HFFc6 (cell line): ENCODE measurements around the gene CIZ1. TPM values are rescaled to one million over a fixed set of nuclear protein-coding genes. Genes with fewer than 3 reads are reported as not detected.

Experiments
- DNase-seq: peaks from one replicate; pipeline ENCODE4 v3.0.0-alpha.2; 2018
- H3K27ac Mint-ChIP-seq: 2 replicates; pipeline ENCODE4 v1.8.0; 2020; ENCODE audit warnings: mild to moderate bottlenecking, mixed read lengths
- H3K27me3 Mint-ChIP-seq: 2 replicates; pipeline ENCODE4 v1.8.0; 2021; ENCODE audit warnings: mild to moderate bottlenecking, moderate library complexity, mixed read lengths; ENCODE audit not compliant: insufficient read depth
- H3K36me3 Mint-ChIP-seq: 2 replicates; pipeline ENCODE4 v1.8.0; 2021; ENCODE audit warnings: low read depth, mixed read lengths
- H3K4me1 Mint-ChIP-seq: 2 replicates; pipeline ENCODE4 v1.8.0; 2020; ENCODE audit warnings: low read depth, mixed read lengths
- H3K4me3 Mint-ChIP-seq: 2 replicates; pipeline ENCODE4 v1.8.0; 2020; ENCODE audit warnings: mild to moderate bottlenecking, moderate library complexity, mixed read lengths
- H3K9me3 Mint-ChIP-seq: 2 replicates; pipeline ENCODE4 v1.8.0; 2020; ENCODE audit warnings: mild to moderate bottlenecking, mixed read lengths
- total RNA-seq, 6 experiments: library from RNA; stranded (reverse); fragmentation: NEBNext Ultra II Directional; extraction: Animal tissue kit (Norgen Biotek cat#: 25700); gene quantifications; 2 replicates in 1 of 6; 3 replicates in 5 of 6; pipeline ENCODE4 v1.2.3, GENCODE V29; 2021
- TF ChIP-seq, protein P1 (sequence below): fragments of 200-600 bp; sonication (generic); IDR thresholded peaks from 2 replicates; pipeline ENCODE4 v1.5.0; 2021; ENCODE audit warnings: antibody characterized with exemption, mild to moderate bottlenecking

Gene CIZ1
- total RNA-seq, 6 experiments from 2014 or later: 119 to 168 (median 148) TPM

DNA sequence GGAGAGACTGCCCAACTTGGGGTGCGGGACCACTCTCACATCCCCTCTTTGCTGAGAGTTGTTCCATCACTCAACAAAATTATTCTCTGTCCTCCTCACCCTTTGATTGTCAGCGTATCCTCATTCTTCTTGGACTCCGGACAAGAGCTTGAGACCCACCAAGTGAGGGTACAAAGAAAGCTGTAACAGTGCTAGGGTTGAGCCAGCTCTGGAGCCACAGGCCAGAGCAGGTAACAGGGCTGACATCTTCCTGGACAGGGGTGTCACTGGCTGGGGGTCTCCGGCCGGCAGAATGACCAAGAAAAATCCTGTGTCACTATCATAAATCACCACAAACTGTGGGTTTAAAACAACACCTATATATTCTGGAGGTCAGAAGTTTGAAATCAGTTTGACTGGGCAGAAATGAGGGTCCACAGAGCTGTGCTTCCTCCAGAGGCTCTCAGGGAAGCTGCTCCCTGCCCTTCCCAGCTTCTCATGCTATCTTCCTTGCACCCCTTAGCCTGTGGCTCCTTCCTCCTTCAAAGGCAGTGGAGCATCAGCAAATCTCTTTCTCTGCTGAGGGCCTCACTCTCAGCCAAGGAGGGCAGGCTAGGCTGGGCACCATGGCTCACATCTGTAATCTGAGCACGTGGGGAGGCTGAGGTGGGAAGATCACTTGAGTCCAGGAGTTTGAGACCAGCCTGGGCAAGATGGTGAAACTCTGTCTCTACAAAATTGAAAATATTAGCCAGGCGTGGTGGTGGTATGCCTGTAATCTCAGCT lies 35.5 kb downstream of the CIZ1 start:
- DNase-seq: no peak
- H3K27ac Mint-ChIP-seq: no peak overlapping the region
- H3K9me3 Mint-ChIP-seq: no peaks in the 10 kb centered on the region
- H3K4me1 Mint-ChIP-seq: peaks cover 1% of the 10 kb centered on the region; the same call in 1 of the 2 replicates
- H3K36me3 Mint-ChIP-seq: no peaks in the 10 kb centered on the region
- TF ChIP-seq, protein P1, sequence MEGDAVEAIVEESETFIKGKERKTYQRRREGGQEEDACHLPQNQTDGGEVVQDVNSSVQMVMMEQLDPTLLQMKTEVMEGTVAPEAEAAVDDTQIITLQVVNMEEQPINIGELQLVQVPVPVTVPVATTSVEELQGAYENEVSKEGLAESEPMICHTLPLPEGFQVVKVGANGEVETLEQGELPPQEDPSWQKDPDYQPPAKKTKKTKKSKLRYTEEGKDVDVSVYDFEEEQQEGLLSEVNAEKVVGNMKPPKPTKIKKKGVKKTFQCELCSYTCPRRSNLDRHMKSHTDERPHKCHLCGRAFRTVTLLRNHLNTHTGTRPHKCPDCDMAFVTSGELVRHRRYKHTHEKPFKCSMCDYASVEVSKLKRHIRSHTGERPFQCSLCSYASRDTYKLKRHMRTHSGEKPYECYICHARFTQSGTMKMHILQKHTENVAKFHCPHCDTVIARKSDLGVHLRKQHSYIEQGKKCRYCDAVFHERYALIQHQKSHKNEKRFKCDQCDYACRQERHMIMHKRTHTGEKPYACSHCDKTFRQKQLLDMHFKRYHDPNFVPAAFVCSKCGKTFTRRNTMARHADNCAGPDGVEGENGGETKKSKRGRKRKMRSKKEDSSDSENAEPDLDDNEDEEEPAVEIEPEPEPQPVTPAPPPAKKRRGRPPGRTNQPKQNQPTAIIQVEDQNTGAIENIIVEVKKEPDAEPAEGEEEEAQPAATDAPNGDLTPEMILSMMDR: no peak
- peaks cover 16% of the 10 kb centered on the region for H3K27me3 Mint-ChIP-seq
- no peak overlapping the region for H3K4me3 Mint-ChIP-seq

GRCh38 chr9:128153947-128154695 lies 37.3 kb downstream of the CIZ1 start:
- DNase-seq: no peak
- H3K4me3 Mint-ChIP-seq: no peak overlapping the region
- no peaks in the 10 kb centered on the region for H3K36me3 Mint-ChIP-seq
- TF ChIP-seq, protein P1: no peak
- H3K4me1 Mint-ChIP-seq: no peaks in the 10 kb centered on the region
- H3K27me3 Mint-ChIP-seq: peaks cover 21% of the 10 kb centered on the region
- no peaks in the 10 kb centered on the region for H3K9me3 Mint-ChIP-seq
- no peak overlapping the region for H3K27ac Mint-ChIP-seq

DNA sequence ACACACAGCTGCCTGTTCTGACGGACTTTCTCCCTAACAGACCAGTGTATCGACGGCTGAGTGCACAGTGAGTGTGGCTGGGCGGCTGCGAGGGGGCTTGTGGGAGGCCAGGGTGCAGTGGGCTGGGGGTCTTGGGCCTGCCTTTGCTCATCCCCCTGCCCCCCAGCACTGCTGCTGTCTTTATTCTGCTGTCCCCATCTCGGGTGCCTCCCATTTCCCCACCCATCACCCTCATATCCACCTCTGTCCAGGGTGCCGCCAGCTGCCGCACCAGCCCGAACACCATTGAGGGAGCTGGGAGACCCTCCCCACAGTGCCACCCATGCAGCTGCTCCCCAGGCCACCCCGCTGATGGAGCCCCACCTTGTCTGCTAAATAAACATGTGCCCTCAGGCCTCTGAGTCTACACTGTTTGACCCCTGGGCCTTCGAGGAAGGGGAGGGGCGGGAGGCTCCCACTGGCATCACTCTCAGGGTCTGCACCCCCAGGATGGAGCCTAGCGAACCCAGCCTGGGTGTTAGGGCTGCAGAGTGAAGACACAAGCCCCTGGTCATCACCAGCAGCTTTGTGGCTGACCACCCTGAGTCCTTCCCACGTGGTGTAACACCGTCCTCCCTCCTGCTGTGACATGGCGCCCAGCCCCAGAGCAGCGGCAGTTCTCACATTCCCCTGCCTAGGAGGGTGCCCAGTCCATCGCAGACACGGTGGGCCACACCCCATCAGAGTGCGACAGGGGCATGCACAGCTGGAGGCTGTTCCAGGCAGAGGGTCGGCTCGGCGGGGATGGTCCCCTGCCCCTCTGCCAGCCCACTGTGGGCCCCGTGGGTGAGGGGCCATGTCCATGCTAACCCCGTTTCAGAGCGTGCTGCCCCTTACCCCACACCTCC lies 38.1 kb downstream of the CIZ1 start:
- H3K4me1 Mint-ChIP-seq: no peaks in the 10 kb centered on the region
- no peaks in the 10 kb centered on the region for H3K9me3 Mint-ChIP-seq
- no peak overlapping the region for H3K27ac Mint-ChIP-seq
- peaks cover 21% of the 10 kb centered on the region for H3K27me3 Mint-ChIP-seq
- H3K36me3 Mint-ChIP-seq: no peaks in the 10 kb centered on the region
- H3K4me3 Mint-ChIP-seq: no peak overlapping the region
- TF ChIP-seq, protein P1: no peak
- no peak for DNase-seq

- TF ChIP-seq, protein P1: no peak
- Mint-ChIP-seq H3K4me1 (no peaks in the 10 kb centered on the region), H3K9me3 (no peaks in the 10 kb centered on the region), H3K4me3 (no peak overlapping the region), H3K27ac (no peak overlapping the region), H3K36me3 (no peaks in the 10 kb centered on the region), H3K27me3 (peaks cover 28% of the 10 kb centered on the region)
- no peak for DNase-seq
Observed at GRCh38 chr9:128152133-128153059, 39.0 kb downstream of the CIZ1 start.
